Umbilical cord (tissue), 2 donors: ENCODE results near the gene PPIL6. TPM values are rescaled to one million over a fixed set of nuclear protein-coding genes. Genes with fewer than 3 reads are reported as not detected.
A peak's percentile ranks its signal among the peaks of the same experiment; 100 is the strongest.

ENCODE experiments used
- DNase-seq: peaks from one replicate; pipeline ENCODE4 v3.0.0-alpha.2; 2015; ENCODE audit warnings: low spot score
- total RNA-seq: library from RNA; depleted of rRNA; stranded (reverse); fragments of >200 nt; gene quantifications from one replicate; pipeline ENCODE4 v1.2.3, GENCODE V29; 2014; ENCODE audit warnings: low replicate concordance; ENCODE audit not compliant: insufficient read depth

Gene PPIL6
- total RNA-seq = 1.4 TPM

GRCh38 chr6:109440331-109441068 is at the start of gene PPIL6, which contains the start of gene SMPD2:
TSS of gene PPIL6 (minus strand) at chr6:109440628. CDS start at chr6:109440590, 38 bp downstream.
TSS of gene SMPD2 (plus strand) at chr6:109440724. CDS start at chr6:109441122, 398 bp downstream.
- peak; percentile 94 for DNase-seq

- DNase-seq = no peak
These were observed 47.6 kb upstream of the PPIL6 start for GRCh38 chr6:109488001-109488400.

DNA sequence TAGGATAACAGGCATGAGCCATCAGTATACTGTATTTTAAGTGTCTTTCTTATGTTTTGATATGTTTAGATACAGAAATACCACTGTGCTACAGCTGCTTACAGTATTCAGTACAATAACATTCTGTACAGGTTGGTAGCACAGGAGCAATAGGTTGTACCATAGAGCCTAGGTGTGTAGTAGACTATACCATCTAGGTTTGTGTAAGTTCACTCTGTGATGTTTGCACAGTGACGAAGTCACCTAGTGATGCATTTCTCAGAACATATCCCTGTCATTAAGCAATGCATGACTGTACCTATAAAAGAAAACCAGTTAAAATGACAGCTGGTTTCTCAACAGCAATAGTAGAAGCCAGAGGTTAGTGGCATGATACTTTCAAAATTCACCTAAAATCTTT is 45.6 kb upstream of the PPIL6 start:
- no peak for DNase-seq

GRCh38 chr6:109485266-109485935 is 45.0 kb upstream of the PPIL6 start:
- no peak for DNase-seq

GRCh38 chr6:109484122-109484521 is 43.7 kb upstream of the PPIL6 start:
- peak; percentile 14 for DNase-seq

DNA sequence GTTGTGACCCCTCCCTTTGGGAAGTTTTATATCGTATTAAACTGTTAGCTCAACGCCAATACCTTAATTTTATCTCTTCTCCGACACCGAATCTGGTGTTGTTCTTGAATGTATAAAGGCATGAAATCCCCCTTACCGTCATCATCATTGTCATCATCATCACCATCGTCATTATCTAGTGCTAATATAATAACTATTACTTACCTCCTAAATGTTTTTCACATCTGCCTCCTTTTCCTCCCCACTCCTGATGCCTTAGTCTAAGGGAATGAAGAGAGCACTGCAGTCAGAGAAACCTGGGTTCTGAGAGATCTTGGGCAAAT is 43.3 kb upstream of the PPIL6 start:
- DNase-seq = no peak

DNA sequence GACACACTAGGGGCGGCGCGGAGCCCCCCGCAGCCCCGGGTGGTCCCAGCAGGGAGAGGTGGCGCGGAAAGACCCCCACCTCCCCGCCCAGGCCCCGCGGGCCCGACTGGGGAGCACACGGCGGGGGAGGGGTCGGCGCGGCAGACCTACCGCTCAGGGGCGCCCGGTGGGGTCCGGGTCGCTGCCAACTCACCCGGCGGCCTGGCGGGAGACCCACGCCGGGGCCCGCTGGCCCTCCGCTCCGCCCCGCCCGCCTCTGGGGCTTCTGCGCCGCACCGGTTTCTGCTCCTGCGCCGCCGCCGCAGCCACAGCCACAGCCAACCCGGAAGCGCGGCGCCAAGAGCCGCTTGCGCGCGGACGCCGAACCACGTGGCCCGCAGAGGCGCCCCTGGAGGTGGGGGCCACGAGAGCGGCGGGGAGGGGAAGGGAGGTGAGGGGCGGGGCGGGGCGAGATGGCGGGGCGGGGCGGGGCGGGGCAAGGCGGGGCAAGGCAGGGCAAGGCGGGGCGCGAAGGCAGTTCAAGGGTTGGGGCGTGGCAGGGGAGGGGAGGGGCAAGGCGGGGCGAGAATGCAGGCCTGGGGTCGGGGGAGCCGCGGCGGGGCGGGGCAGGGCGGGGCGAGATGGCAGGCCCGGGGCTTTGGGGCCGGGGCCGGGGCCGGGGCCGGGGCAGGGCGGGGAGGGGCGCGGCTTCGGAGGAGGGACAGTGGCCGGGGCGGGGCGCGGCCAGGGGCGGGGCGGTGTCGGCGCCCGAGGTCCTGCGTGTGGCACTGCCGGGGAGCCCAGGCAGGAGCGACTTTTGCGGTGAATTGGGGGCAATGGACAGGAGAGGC is 42.7 kb upstream of the PPIL6 start, which contains the start of gene ZBTB24:
TSS of gene ZBTB24 (minus strand) at position 315 of the 830 bp plus-strand sequence. CDS start 1,193 bp downstream, outside the sequence.
- peak; percentile 91 for DNase-seq

GRCh38 chr6:109480993-109481480 is 40.6 kb upstream of the PPIL6 start:
- DNase-seq = no peak

DNA sequence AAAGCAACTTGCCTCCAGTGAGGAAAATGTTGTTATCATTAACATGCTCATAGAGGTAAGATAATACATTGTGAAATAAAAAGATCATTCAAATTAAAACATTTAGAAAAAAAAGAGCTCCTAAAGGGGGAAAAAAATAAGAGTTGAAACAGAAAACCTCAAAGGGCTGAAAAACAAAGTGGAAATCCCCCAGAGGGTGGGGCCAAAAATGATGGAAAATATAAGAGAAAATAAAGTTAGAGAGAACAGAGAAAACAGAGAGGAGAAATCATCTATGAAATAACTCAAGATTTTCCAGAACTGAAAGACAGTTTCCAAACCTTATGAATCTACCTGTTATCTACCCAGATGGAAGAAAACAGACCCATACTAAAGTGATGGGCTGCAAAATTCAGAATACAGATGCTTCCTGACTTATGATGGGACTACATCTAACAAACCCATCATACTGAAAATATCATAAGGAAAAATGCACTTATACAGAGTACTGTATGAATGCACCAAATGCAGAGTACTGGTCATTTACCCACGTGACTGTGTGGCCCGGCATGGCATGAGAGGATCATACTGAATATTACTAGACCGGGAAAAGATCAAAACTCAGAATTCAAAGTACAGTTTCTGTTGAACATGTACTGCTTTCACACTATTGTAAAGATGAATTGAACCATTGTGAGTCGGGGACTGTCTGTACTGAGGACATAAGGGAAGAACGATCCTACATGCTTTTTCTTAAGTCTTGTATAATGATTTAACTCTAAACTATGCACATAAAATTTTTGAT is 38.6 kb upstream of the PPIL6 start:
- no peak for DNase-seq

DNA sequence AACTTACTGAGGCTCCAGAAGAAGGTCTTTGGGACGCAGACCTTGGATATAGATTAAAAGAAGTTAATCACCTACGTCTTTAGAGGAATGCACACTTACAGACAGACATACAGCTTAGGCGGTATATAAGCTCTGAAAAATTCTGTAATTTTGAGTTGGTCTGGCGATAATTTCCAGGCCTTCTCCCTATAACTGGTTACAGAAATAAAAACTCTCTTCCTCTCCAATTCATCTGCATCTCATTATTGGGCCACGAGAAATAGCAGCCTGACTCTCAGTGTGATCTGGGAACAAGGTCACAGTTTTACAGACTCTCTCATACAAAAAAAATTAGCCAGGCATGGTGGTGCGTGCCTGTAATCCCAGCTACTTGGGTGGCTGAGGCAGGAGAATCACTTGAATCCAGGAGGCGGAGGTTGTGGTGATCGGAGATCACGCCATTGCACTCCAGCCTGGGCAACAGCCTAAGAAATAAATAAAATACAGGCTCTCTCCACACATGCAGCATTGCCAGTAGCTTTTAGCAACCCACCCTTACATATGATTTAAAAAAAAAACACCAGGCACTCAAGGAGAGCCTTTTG is 37.9 kb upstream of the PPIL6 start:
- DNase-seq = peak; percentile 40

GRCh38 chr6:109477725-109478124 is 37.3 kb upstream of the PPIL6 start:
- DNase-seq = no peak

GRCh38 chr6:109477184-109477583 is 36.8 kb upstream of the PPIL6 start:
- no peak for DNase-seq

GRCh38 chr6:109475625-109476024 is 35.2 kb upstream of the PPIL6 start:
- no peak for DNase-seq

DNA sequence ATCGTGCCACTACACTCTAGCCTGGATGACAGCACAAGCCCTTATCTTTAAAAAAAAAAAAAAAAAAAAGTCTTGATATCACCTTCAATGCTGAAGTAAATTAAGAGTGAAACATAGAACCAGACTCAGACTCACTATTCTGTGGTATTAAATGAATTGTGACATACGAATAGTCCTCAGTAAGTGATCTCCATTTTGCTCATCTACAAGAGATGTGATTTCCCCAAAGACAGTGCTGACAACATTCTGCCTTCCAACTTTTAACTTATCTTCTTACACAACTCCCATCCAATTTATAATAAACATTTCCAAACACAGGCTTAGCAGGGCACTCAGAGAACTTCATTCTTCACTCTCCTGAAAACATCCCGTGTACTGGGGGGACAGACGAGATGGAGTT is 34.6 kb upstream of the PPIL6 start:
- DNase-seq = no peak

- DNase-seq = no peak
These were observed 32.7 kb upstream of the PPIL6 start for GRCh38 chr6:109473120-109473519.

- no peak for DNase-seq
These were observed 31.9 kb upstream of the PPIL6 start for GRCh38 chr6:109472132-109472995.

DNA sequence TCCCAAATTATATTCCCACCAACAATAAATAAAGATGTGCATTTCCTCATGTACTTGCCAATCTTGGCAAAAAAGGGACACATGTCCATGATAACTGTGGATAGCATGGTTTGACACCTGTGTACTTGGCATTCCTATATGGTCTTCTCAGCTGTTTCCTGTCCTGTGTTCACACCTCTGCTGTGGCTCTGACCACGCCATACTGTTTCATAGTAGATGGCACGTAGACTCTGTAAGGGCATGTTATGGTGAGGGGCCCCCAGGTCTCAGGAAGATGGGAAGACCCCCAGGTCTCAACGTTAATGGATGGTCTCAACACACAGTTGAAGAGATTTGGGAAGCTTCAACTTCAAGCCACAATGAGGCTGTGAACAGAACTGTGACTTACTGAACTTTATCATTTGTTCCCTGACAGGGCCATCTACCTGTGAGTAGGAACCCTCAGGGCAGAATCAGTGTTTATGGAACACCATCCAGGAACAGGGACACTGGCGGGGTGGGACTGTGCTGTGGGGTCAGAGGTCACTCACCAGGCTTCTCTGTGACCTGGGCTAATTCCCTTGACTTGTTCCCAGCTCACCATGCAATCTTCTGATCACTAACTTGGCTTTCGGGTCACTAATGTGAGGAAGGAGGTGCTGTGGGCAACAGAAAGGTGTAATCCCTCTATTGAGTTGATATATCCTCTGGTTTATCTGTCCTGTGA is 30.8 kb upstream of the PPIL6 start:
- DNase-seq = no peak

- DNase-seq = no peak
These were observed 29.3 kb upstream of the PPIL6 start for GRCh38 chr6:109469591-109470189.

GRCh38 chr6:109467696-109468095 is 27.3 kb upstream of the PPIL6 start:
- DNase-seq = no peak
